Activated CD8-positive, alpha-beta T cell treated with anti-CD3 and anti-CD28 coated beads, Interleukin-2, amount 10 ng/mL, durations not matched to agents 7 days and 5 days (primary cell): ENCODE results near the gene SLF2. TPM values are rescaled to one million over a fixed set of nuclear protein-coding genes. Genes with fewer than 3 reads are reported as not detected.
A peak's percentile ranks its signal among the peaks of the same experiment; 100 is the strongest.

Experiments
- ATAC-seq: fragments of 150-1000 bp; cut with Tn5 transposase; one replicate; pipeline ENCODE4 v1.10.0; 2021; ENCODE audit warnings: moderate library complexity
- CTCF ChIA-PET: fragments of 350-600 bp; sonication (Branson Sonifier 250); formaldehyde crosslinking; loops from one replicate; lab custom pipeline; 2021; ENCODE audit warnings: antibody characterized with exemption; lab: Charles Lee
- POLR2A ChIA-PET: fragments of 350-600 bp; sonication (Branson Sonifier 250); formaldehyde crosslinking; loops from one replicate; lab custom pipeline; 2021; ENCODE audit warnings: antibody characterized with exemption; lab: Charles Lee
- DNase-seq: peaks from one replicate; pipeline ENCODE4 v3.0.0-alpha.2; 2020
- H3K27ac Mint-ChIP-seq: one replicate; pipeline ENCODE4 v1.8.0; 2021; ENCODE audit warnings: mild to moderate bottlenecking, mixed read lengths
- H3K27me3 Mint-ChIP-seq: one replicate; pipeline ENCODE4 v1.8.0; 2021; ENCODE audit warnings: low read depth, mixed read lengths
- H3K36me3 Mint-ChIP-seq: one replicate; pipeline ENCODE4 v1.8.0; 2021; ENCODE audit warnings: low read depth, mixed read lengths
- H3K4me1 Mint-ChIP-seq: one replicate; pipeline ENCODE4 v1.8.0; 2021; ENCODE audit warnings: low read depth, mixed read lengths
- H3K4me3 Mint-ChIP-seq: one replicate; pipeline ENCODE4 v1.8.0; 2021; ENCODE audit warnings: mild to moderate bottlenecking, mixed read lengths
- H3K9me3 Mint-ChIP-seq: one replicate; pipeline ENCODE4 v1.8.0; 2022; ENCODE audit warnings: mixed read lengths; ENCODE audit not compliant: insufficient read depth
- total RNA-seq, 2 experiments: library from RNA; stranded (reverse); gene quantifications; one replicate each; pipeline ENCODE4 v1.2.3, GENCODE V29; 2021

Gene SLF2
- total RNA-seq, 2 experiments from 2014 or later = 42.8 to 44.4 TPM

DNA sequence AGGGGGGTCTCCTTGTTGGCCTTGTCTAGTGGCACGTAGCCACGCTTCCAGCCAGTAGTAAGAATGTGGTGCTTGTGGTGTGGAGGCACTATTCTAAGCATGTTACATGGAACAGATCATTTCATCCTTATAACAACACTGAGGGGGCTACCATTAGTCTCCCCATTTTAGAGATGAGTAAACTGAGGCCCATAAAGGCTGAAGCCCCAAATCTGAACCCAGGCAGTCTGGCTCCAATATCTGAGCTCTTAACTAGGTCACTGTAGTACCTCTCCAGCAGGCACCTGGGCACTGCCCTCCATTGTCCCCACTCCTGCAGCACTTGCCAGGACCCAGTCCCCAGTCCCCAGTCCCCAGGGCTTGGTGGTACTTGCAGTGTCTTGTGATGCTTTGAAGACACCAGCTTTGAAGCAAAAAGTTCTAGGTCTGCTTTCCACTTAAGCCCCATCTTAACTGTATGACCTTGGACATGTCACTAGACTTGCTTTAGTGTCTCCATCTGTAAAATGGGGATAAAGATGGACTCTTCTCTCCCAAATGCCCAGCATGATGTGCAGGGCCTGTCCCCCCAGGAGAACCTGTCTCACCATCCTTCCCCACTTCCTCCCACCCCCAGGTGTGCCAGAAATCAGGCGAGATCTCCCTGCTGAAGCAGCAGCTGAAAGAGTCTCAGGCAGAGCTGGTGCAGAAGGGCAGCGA lies 93.3 kb downstream of the SLF2 start:
- Mint-ChIP-seq H3K27me3 (peaks cover 2% of the 10 kb centered on the region), H3K9me3 (no peaks in the 10 kb centered on the region), H3K4me3 (no peak overlapping the region), H3K36me3 (no peaks in the 10 kb centered on the region), H3K27ac (no peak overlapping the region), H3K4me1 (peaks cover 2% of the 10 kb centered on the region)
- DNase-seq = no peak
- POLR2A ChIA-PET = interaction anchor here (1.2 to 1.3 kb wide), 2 partner anchors 9 to 29 kb away, joined by 3 read pairs; no protein-coding TSS in a partner anchor
- no peak for ATAC-seq
- CTCF ChIA-PET = interaction anchor here (1.5 to 3.8 kb wide), 3 partner anchors 8 to 13 kb away, joined by 5 to 24 read pairs (median 16); no protein-coding TSS in a partner anchor

DNA sequence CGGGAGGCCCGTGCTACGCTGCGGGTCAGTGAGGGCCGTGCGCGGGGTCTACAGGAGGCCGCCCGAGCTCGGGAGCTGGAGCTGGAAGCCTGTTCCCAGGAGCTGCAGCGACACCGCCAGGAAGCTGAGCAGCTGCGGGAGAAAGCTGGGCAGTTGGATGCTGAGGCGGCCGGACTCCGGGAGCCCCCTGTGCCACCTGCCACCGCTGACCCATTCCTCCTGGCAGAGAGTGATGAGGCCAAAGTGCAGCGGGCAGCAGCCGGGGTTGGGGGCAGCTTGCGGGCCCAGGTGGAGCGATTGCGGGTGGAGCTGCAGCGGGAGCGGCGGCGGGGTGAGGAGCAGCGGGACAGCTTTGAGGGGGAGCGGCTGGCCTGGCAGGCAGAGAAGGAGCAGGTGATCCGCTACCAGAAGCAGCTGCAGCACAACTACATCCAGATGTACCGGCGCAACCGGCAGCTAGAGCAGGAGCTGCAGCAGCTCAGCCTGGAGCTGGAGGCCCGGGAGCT lies 93.9 kb downstream of the SLF2 start:
- POLR2A ChIA-PET = interaction anchor here (0.6 to 1.3 kb wide), 4 partner anchors 9 to 719 kb away, joined by 3 read pairs; no protein-coding TSS in a partner anchor
- H3K9me3 Mint-ChIP-seq = no peaks in the 10 kb centered on the region
- H3K27ac Mint-ChIP-seq = no peak overlapping the region
- H3K36me3 Mint-ChIP-seq = no peaks in the 10 kb centered on the region
- ATAC-seq = no peak
- DNase-seq = no peak
- no peaks in the 10 kb centered on the region for H3K4me1 Mint-ChIP-seq
- no peaks in the 10 kb centered on the region for H3K27me3 Mint-ChIP-seq
- CTCF ChIA-PET = interaction anchor here (1.2 to 3.8 kb wide), 4 partner anchors 8 to 45 kb away, joined by 3 to 24 read pairs (median 10); no protein-coding TSS in a partner anchor
- H3K4me3 Mint-ChIP-seq = no peak overlapping the region

DNA sequence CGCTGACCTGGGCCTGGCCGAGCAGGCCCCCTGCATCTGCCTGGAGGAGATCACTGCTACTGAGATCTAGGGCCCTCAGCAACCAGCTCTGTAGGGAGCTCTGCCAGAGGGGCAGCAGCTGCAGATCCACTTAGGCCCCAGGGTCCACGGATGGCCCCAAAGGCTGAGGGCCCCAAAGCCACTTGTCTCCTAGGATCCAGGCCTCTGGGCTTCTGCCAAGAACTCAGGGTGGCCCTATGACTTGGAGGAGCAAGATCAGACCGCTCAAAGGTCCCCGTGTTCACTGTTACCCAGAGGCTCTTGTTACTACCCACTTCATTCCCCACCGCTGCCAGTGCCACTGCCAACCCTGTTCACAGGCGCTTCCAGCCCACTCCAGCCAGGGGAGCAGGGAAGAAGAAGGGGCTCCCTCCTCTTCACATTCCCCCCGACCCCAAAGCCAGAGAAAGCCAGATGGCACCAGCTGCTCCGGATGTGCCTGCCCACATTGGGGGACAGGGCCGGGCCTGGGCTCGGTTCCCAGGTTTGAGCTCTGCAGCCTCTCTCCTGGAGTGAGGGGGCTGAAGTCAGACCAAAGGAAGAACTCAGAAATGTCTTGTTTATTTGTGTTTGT lies 94.4 kb downstream of the SLF2 start:
- Mint-ChIP-seq H3K4me1 (no peaks in the 10 kb centered on the region), H3K36me3 (no peaks in the 10 kb centered on the region), H3K27ac (no peak overlapping the region), H3K27me3 (no peaks in the 10 kb centered on the region), H3K4me3 (no peak overlapping the region), H3K9me3 (no peaks in the 10 kb centered on the region)
- DNase-seq (no peak), ATAC-seq (no peak)
- ChIA-PET CTCF (interaction anchor here (0.9 to 3.8 kb wide), 8 partner anchors 7 to 44 kb away, joined by 3 to 24 read pairs (median 3); partner anchors contain the start of genes LZTS2, PDZD7 and SFXN3), POLR2A (interaction anchor here (0.6 to 1.2 kb wide), 2 partner anchors 10 to 720 kb away, joined by 3 read pairs; no protein-coding TSS in a partner anchor)

DNA sequence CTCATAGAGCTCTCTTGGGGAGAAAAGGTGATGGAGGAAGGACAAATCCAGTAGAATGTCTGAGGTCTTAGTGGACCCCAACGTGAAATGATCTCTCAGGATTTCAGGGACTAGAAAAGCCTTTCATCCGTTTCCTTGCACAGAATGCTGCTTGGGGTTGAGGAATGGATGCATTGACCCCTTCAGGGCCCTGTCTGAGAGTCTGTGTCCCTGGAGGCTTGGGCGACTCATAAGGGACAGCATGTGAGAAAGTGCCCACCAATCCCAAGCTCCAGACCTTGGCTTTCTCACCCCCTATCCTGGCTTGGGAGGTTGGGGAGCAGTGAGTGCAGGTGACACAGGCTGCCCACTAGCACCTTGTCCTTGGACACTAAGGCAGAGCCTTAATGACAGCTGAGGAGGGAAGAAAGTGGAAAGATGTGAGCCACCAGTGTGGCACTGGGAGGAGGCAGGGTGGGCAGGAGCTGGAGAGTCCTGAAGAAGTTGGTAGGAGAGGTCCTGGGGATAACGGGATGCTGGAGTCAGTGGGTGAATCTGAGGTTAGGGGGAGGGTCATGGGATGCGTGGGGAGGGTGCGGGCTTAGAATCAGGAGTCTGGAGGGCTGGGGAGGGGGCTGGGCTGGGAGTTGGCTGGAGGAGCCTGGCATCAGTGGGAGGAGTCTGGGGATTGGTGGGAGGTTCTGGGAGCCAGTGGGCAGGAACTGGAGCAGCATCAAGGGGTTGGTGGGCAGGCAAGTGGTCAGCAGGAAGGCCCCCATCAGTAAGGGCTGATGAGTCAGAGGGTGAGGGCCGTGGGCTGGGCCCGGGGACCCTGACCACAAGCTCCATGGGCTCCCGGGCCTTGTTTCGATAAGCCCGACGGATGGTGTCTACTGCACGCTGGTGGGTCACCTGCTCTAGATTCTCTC lies 95.4 kb downstream of the SLF2 start:
- no peak overlapping the region for H3K4me3 Mint-ChIP-seq
- H3K27me3 Mint-ChIP-seq = peaks cover 1% of the 10 kb centered on the region
- peaks cover 7% of the 10 kb centered on the region for H3K4me1 Mint-ChIP-seq
- no peaks in the 10 kb centered on the region for H3K9me3 Mint-ChIP-seq
- no peak overlapping the region for H3K27ac Mint-ChIP-seq
- DNase-seq (no peak), ATAC-seq (no peak)
- ChIA-PET POLR2A (interaction anchor here (0.9 to 1.2 kb wide), 2 partner anchors 11 to 23 kb away, joined by 3 read pairs; partner anchors contain the start of genes PDZD7 and SFXN3), CTCF (interaction anchor here (0.9 to 3.8 kb wide), 7 partner anchors 9 to 43 kb away, joined by 3 to 24 read pairs (median 3); partner anchors contain the start of genes LZTS2, PDZD7 and SFXN3)
- H3K36me3 Mint-ChIP-seq = no peaks in the 10 kb centered on the region

DNA sequence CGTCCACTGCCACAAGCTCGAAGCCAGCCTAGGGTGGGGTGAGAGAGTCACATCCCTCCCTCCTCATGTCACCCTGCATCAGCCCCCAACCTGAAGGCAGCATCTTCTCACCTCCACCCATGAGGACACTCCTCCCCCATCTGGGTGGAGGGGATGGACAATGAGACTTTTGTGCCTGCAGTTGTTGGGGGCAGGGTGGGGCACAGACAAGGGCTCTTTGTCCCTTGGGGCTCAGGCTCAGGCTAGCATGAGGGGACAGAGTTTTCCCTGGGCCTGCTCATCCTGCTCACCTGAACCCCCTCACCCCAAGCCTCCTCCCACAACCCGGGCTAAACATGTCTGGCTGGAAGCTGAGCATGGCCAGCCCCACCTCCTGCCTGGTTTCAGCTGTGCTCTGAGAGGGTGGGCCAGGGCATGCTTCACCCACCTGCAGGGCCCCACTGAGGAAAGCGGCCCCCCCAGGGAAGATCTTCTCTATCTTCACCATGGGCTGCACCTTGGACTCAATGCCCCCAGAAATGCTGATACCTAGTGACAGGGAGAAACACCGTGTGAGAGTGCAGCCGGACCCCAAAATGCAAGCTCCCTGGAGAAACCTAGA lies 96.2 kb downstream of the SLF2 start:
- H3K27ac Mint-ChIP-seq = no peak overlapping the region
- H3K4me3 Mint-ChIP-seq = no peak overlapping the region
- CTCF ChIA-PET = interaction anchor here (0.9 to 3.8 kb wide), 3 partner anchors 10 to 17 kb away, joined by 3 to 24 read pairs (median 16); no protein-coding TSS in a partner anchor
- no peaks in the 10 kb centered on the region for H3K36me3 Mint-ChIP-seq
- DNase-seq (no peak), ATAC-seq (no peak)
- H3K27me3 Mint-ChIP-seq = peaks cover 3% of the 10 kb centered on the region
- no peaks in the 10 kb centered on the region for H3K9me3 Mint-ChIP-seq
- POLR2A ChIA-PET = interaction anchor here (0.9 kb wide), 1 partner anchor 22 kb away, joined by 3 read pairs; the partner anchor contains the start of genes PDZD7 and SFXN3
- peaks cover 11% of the 10 kb centered on the region for H3K4me1 Mint-ChIP-seq

DNA sequence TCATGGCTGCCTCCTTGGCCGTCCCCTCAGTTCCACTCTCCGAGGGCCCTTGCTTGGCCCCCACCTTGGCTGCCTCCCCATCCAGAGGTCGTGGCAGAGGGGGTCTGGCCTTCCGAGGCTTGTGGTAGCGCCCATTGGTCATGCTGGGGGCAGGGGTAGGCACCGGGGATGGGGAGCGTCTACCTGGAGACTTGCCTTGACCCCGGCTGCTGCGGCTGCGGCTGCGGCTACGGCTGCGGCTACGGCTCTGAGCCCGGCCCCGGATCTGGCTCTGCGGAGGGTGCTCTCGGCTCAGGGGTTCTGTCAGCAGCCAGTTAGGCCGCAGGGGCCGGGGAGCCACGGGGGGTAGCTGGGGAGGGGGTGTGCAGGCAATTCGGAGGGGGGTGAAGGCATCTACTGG lies 97.6 kb downstream of the SLF2 start:
- H3K27ac Mint-ChIP-seq = no peak overlapping the region

DNA sequence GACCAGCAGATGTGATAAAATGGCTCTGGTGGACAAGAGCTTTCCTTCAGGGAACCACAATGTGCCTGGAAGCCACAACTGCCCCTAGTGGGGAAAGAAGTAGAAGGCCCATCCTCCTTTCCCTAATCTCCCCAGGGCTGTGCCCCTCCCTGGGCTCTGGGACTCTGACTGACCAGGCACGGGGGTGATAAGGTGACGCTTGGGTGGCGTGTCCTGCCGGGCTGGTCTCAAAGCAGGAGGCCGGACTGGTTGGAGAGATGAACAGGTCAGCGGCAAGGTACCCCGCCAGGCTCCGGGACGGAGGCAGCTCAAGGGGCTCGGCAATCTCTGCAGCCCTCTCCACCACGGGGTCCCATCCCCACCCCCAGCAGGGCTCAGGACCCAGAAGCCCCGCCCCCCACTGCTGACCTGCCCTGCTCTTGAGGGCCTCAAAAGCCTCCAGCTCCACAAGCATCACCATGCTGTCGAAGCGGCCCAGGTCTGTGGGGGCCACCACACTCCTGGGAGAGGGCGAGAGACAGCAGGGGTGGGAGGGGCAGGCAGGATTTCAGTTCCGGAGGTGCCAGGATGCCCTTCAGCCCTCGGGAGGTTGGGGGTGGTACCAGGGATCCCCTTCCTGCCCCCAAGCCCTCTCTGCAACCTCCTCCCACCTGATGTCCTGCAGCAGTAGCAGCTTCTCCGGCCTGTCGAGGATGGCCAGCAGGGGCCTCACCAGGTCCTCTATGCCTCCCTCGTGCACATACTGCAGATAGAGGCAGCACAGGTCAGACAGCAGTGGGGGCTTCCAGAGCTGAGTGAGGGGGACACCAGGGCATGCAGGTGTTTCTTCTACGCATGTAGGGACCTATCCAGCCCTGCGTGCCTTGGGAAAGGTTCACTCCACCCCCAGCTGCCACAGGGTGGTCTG lies 99.0 kb downstream of the SLF2 start:
- Mint-ChIP-seq H3K4me1 (peaks cover 16% of the 10 kb centered on the region), H3K27me3 (peaks cover 23% of the 10 kb centered on the region), H3K9me3 (no peaks in the 10 kb centered on the region), H3K36me3 (no peaks in the 10 kb centered on the region), H3K4me3 (no peak overlapping the region), H3K27ac (no peak overlapping the region)
- ATAC-seq (no peak), DNase-seq (no peak)
- POLR2A ChIA-PET = interaction anchor here (1.0 kb wide), 1 partner anchor 15 kb away, joined by 3 read pairs; no protein-coding TSS in a partner anchor
- CTCF ChIA-PET = interaction anchor here (1.5 to 1.9 kb wide), 4 partner anchors 9 to 84 kb away, joined by 3 to 16 read pairs (median 4); partner anchors contain the start of gene LZTS2

More for the DNA sequence above, 97.6 kb downstream of the SLF2 start:
- no peaks in the 10 kb centered on the region for H3K36me3 Mint-ChIP-seq
- ChIA-PET CTCF (interaction anchor here (1.5 kb wide), 1 partner anchor 85 kb away, joined by 3 read pairs; no protein-coding TSS in a partner anchor), POLR2A (no interaction called here)
- DNase-seq (no peak), ATAC-seq (no peak)
- H3K4me3 Mint-ChIP-seq = no peak overlapping the region
- H3K27me3 Mint-ChIP-seq = peaks cover 12% of the 10 kb centered on the region
- H3K9me3 Mint-ChIP-seq = no peaks in the 10 kb centered on the region
- H3K4me1 Mint-ChIP-seq = peaks cover 16% of the 10 kb centered on the region

DNA sequence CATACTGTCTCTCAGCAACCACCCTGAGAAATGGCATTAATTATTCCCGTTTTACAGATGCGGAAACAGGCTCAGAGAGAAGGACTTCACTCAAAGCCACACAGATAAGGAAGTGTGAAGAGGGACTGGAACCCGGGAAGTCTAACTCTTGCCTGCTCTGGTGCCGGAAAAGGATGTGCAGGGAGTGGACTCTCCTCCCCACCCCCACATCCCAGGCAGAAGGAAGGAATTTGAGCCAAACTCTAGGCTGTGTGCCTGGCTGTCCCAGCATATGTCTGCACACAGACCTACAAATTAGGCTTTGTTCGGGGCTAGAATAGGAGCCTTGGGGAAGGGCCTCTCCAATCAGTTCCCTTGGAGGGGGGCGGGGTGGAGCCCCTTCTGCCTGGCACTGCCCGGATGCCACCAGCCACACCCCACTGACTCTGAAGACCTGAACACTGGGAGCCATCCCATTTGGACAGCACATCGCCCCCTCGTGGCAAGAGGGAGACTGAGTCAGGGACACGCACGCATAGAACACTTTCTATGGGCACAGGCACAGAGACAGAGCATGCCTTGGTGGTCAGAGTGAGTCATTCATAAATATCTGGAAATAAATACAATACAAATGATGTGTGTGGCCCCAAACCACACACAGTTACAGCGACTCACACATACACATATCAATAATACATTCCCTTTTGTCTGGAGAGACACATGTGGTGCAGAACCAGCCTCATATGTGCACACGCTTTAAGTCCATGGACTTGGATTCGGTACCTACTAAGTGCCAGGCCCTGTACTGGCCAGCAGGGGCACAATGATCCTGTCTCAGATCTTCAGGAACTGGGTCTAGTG lies 100.0 kb downstream of the SLF2 start:
- Mint-ChIP-seq H3K36me3 (no peaks in the 10 kb centered on the region), H3K27ac (no peak overlapping the region), H3K4me3 (no peak overlapping the region), H3K27me3 (peaks cover 31% of the 10 kb centered on the region), H3K4me1 (peaks cover 16% of the 10 kb centered on the region), H3K9me3 (no peaks in the 10 kb centered on the region)
- CTCF ChIA-PET = interaction anchor here (1.5 to 1.9 kb wide), 3 partner anchors 10 to 15 kb away, joined by 4 to 16 read pairs (median 4); partner anchors contain the start of gene LZTS2
- DNase-seq (peak; percentile 88), ATAC-seq (peak; percentile 94)
- POLR2A ChIA-PET = no interaction called here

DNA sequence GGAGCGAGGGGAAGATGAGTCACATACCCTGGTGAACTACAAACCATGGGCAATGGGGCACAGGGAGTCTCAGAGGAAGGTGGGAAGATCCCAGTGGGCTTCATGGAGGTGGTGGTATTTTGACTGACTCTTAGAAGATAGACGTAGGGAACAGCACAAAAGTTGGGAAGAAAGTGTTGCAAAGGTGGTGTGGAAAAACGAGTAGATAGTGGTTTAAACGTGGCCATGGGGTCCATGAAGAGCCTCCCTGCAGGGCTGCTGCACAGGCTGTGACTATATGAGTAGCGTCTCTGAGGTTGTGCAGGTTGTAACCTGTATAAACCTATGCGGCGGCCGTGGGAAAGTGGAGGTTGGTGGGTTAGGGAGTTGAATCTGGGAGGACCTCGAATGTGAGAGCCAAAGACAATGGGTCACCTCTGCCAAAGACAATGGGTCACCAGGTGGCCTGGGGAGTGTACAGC lies 100.6 kb downstream of the SLF2 start:
- peaks cover 18% of the 10 kb centered on the region for H3K4me1 Mint-ChIP-seq
- no peaks in the 10 kb centered on the region for H3K36me3 Mint-ChIP-seq
- H3K4me3 Mint-ChIP-seq = no peak overlapping the region
- ChIA-PET POLR2A (no interaction called here), CTCF (interaction anchor here (1.3 to 6.8 kb wide), 7 partner anchors 15 to 453 kb away, joined by 4 to 169 read pairs (median 7); partner anchors contain the start of genes LZTS2, MRPL43, PDZD7 and SEMA4G)
- no peak overlapping the region for H3K27ac Mint-ChIP-seq
- H3K27me3 Mint-ChIP-seq = peaks cover 37% of the 10 kb centered on the region
- ATAC-seq (no peak), DNase-seq (no peak)
- no peaks in the 10 kb centered on the region for H3K9me3 Mint-ChIP-seq
